Activated CD8-positive, alpha-beta memory T cell treated with anti-CD3 and anti-CD28 coated beads, Interleukin-2, amount 50 U/mL, for 4 hours (primary cell): Measurements from ENCODE around the gene TBC1D8B.
A peak's percentile ranks its signal among the peaks of the same experiment; 100 is the strongest.
"Not testable (repeated sequence)": the region's sequence is repeated elsewhere in the genome, so short reads cannot be mapped to it uniquely, and the experiment has no call there.

Experiments used
- DNase-seq: peaks from one replicate; pipeline ENCODE4 v3.0.0-alpha.2; 2020

The TBC1D8B gene

GRCh38 chrX:106802388-106803275 is at the start of gene TBC1D8B:
Gene TBC1D8B (plus strand): TSS chrX:106802673. CDS start chrX:106802854, 181 bp downstream.
- DNase-seq, result peak; percentile 17

DNA sequence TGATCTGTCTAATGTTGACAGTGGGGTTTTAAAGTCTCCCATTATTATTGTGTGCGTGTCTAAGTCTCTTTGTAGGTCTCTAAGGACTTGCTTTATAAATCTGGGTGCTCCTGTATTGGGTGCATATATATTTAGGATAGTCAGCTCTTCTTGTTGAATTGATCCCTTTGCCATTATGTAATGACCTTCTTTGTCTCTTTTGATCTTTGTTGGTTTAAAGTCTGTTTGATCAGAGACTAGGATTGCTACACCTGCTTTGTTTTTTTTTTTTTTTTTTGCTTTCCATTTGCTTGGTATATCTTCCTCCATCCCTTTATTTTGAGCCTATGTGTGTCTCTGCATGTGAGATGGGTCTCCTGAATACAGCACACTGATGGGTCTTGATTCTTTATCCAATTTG is 33.2 kb upstream of the TBC1D8B start:
- not testable (repeated sequence) for DNase-seq

- no peak for DNase-seq
Measured at GRCh38 chrX:106774981-106775380, 27.5 kb upstream of the TBC1D8B start.

GRCh38 chrX:106780264-106780663 is 22.2 kb upstream of the TBC1D8B start:
- DNase-seq, result no peak

DNA sequence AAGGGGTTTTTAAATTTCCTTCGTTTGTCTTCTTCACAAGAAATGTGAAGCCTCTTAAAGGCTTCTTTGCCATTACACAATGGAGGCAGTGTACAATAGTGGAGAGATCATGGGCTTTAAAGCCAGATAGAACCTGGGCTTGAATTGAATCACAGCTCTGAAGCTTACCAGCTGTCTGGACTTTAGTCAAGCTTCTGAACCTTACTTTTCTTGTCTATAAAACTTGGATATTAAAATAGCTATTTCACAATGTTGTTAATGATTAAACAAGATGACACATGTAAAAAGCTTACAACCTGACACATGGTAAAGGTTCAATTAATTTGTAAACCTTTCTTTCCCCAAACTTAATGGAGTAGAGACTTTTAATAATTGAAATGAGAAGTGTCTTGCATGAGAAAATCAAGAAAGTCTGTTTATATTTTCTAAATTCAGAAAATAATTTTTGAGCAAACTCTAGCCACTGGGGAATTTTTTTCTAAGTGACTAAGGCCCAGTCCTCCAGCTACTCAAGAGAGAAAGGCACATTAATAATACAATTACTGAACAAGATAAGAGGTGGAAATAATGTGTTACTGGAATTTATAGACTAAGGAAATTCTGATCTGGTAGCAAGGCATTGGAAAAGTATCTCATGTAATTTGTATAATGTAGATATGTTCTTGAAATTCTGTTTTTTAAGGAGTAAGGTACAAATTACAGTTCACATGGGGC is 21.7 kb upstream of the TBC1D8B start:
- DNase-seq, result no peak

GRCh38 chrX:106783716-106784115 is 18.8 kb upstream of the TBC1D8B start:
- no peak for DNase-seq

- no peak for DNase-seq
Measured at GRCh38 chrX:106791495-106791894, 11.0 kb upstream of the TBC1D8B start.

DNA sequence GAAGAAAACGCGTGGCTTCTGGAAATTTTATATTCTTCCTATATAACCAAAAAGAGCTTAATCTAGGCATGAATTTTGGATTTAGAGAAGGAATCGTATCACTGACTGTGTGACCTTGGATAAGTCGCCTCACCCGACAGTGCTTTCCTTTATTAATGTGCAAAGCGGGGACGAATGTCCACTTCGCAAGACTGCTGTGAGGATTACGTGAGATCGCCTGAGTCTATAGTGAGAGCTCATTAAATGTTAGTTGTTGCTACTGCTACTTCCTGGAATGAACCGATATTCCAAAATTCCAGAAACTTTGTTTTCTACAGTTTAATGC is 448 bp upstream of the TBC1D8B start:
- DNase-seq, result no peak

DNA sequence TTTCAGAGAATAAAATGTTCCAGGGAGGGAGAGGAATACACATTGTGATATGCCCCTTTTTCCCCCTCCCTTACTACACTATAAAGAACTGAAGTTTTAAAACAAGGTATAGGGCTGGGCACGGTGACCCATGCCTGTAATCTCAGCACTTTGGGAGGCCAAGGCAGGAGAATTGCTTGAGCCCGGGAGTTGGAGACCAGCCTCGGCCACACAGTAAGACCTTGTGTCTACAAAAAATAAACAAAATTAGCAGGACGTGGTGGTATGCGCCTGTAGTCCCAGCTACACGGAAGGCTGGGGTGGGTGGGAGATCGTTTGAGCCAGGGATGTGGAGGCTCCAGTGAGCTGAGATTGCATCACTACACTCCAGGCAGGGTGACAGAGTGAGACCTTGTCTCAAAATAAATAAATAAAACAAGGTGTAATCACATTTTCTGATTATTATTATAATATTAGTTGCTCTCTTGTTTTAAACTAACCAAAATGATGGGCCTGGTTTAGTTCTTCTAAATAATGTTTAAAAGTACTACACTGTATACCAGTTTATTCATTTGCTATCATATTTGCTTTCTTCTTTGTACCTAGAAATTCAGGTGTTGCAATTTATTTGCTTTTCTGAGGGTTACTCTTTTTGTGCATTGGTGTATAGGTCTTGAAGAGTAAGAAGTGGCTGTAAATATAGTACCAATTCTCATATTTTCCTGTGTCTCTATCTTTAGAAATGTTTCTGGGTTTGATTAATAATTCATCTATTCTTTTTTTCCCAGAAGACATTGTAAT is 8.8 kb downstream of the TBC1D8B start:
- no peak for DNase-seq

DNA sequence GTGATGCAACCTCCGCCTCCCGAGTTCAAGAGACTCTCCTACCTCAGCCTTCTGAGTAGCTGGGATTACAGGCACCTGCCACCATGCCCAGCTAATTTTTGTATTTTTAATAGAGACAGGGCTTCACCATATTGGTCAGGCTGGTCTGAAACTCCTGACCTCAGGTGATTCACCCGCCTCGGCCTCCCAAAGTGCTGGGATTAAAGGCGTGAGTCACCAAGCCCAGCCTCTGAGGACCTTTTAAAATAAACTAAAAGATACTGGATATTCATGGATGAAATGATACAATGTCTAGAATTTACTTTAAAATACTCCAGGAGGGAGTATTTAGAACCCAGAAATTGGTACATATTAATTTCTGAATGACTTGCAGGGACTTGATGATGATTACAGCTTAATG is 10.5 kb downstream of the TBC1D8B start:
- DNase-seq, result not testable (repeated sequence)

- DNase-seq, result not testable (repeated sequence)
Measured at GRCh38 chrX:106814093-106814492, 11.6 kb downstream of the TBC1D8B start.

DNA sequence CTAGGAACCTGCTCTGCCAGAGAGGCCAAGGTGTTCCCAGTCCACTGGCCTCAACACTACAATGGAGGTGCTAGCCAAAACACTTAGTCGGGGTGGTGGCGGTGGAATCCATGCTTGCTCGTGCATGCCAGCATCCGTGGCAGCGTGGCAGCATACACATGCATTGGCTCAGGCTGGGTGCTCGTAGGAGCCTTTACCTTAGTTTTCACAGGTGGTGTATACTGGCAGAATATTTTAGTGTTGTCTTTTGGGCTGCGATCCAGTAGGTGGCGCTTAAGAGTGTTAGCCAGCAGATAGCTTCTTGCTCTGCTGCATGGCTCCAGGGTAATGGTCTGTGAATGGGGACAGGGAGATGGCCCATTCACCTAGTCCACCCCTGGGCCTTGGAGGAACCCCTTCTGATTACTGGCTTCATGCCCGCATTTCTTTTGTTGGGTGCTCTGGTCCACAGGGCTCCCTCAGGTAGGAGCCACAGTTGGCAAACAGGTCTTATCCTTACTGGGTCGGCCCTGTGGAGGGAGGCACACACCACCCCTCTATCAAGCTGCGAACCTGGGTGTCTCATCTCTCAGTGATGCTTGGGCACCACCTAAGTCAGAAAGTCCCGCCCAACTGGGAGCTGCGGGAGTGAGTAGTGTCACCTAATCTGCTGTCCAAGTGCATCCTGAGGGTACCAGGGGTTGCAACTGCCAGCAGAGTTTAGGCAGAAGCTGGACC is 60.7 kb downstream of the TBC1D8B start:
- peak; percentile 18 for DNase-seq

GRCh38 chrX:106863697-106864096 is 61.2 kb downstream of the TBC1D8B start:
- DNase-seq, result no peak

GRCh38 chrX:106872796-106873195 is 70.3 kb downstream of the TBC1D8B start:
- not testable (repeated sequence) for DNase-seq

- no peak for DNase-seq
Measured at GRCh38 chrX:106874075-106874474, 71.6 kb downstream of the TBC1D8B start.

DNA sequence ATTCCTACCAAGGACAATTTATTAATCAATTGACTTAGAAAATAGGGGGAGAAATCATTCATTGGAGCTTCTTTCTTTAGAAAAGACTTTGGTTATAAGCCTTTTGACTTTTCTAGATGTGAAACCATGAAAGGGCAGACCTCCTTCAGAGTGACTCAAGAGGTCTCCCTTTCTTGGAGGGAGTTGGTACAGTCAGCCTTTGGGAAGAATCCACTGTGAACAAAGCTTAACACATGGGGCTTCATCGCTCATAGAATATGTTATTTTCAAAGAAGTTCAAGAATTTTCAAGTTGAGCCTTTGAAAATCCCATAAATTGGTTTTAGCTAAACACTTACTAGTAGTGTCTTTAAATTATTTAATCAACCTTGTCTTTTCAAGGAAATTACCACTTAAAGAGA is 72.7 kb downstream of the TBC1D8B start:
- DNase-seq, result no peak

GRCh38 chrX:106889468-106889867 is 87.0 kb downstream of the TBC1D8B start:
- DNase-seq, result no peak

- no peak for DNase-seq
Measured at GRCh38 chrX:106891762-106892460, 89.4 kb downstream of the TBC1D8B start.

GRCh38 chrX:106894392-106894909 is 92.0 kb downstream of the TBC1D8B start:
- peak; percentile 40 for DNase-seq

GRCh38 chrX:106894978-106895452 is 92.5 kb downstream of the TBC1D8B start:
- no peak for DNase-seq

DNA sequence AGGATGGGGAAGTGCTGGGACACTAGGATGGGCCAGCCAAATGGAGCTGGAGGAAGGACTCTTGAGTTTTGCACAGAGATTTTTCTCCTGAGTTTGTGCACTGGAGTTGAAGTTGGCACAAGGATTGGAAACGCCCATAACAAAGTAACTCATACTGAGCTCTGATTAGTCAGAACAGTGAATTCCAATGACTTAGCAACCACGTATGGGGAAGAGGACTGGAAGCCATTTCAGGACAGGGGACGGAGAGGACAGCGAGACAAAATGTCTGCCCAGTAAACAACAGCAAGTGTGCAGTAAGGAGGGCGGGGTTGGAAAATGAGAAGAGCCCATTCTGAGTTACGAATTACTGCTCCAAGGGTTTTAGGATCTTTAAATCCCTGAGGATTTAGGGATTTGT is 94.8 kb downstream of the TBC1D8B start:
- DNase-seq, result no peak

GRCh38 chrX:106898462-106898861 is 96.0 kb downstream of the TBC1D8B start:
- DNase-seq, result no peak
